A549 (cell line): ENCODE measurements around the gene KHDRBS2. TPM values are rescaled to one million over a fixed set of nuclear protein-coding genes. Genes with fewer than 3 reads are reported as not detected.

Experiments used
- ATAC-seq, 2 experiments: fragments of 200-7000 bp in 1 of 2; fragments of >200 bp in 1 of 2; cut with Nextera tagmentation in 1 of 2; cut with Tn5 transposase in 1 of 2; 3 replicates each; pipeline versions ENCODE4 v1.8.0 to v1.9.1; 2018 to 2020; ENCODE audit warnings: mild to moderate bottlenecking in 1 of 2, moderate library complexity in 1 of 2
- CTCF ChIA-PET: fragments of 300-600 bp; sonication (Branson Sonifier 250); formaldehyde crosslinking; extraction: SDS; loops from one replicate; lab custom pipeline; 2021; ENCODE audit warnings: antibody characterized with exemption, inconsistent platforms; lab: Yijun Ruan, JAX
- POLR2A ChIA-PET: fragments of 350-600 bp; formaldehyde crosslinking; extraction: SDS; loops from one replicate; lab custom pipeline; 2021; ENCODE audit warnings: antibody characterized with exemption, inconsistent platforms; lab: Yijun Ruan, JAX
- DNase-seq, 2 experiments: peaks; one replicate each; pipeline versions ENCODE4 v3.0.0 to v3.0.0-alpha.2; 2011 to 2016; ENCODE audit warnings: low read depth in 1 of 2, low spot score in 1 of 2
- FAIRE-seq: peaks from 2 replicates; lab custom pipeline; 2011; peaks lifted over from hg19 to GRCh38; lab: Jason Lieb, UNC
- H3K27ac ChIP-seq, 2 experiments: fragments of >200 bp; sonication (Bioruptor Twin); formaldehyde crosslinking; 3 replicates each; pipeline ENCODE4 v1.5.1; 2016 to 2017
- H3K4me1 ChIP-seq: fragments of >200 bp; sonication (Bioruptor Twin); formaldehyde crosslinking; 3 replicates; pipeline ENCODE4 v1.6.1; 2016
- H3K4me2 ChIP-seq: fragments of >200 bp; sonication (Bioruptor Twin); formaldehyde crosslinking; 3 replicates; pipeline ENCODE4 v1.6.1; 2016
- H3K4me3 ChIP-seq: fragments of >200 bp; sonication (Bioruptor Twin); formaldehyde crosslinking; 3 replicates; pipeline ENCODE4 v1.5.1; 2016
- H3K9me3 ChIP-seq: fragments of >200 bp; sonication (Bioruptor Twin); formaldehyde crosslinking; 3 replicates; pipeline ENCODE4 v1.6.1; 2016
- BHLHE40 ChIP-seq: IDR thresholded peaks from 2 replicates; pipeline ENCODE4 v1.6.1; 2012; ENCODE audit warnings: low read depth, low read length, inconsistent platforms
- CBX2 ChIP-seq: fragments of 200-600 bp; sonication (generic); IDR thresholded peaks from 2 replicates; pipeline ENCODE4 v1.6.1; 2016; ENCODE audit warnings: low read depth, mild to moderate bottlenecking, borderline replicate concordance
- EP300 ChIP-seq, 2 experiments: fragments of >200 bp; sonication (Bioruptor Twin); formaldehyde crosslinking; IDR thresholded peaks; 2 replicates in 1 of 2; 3 replicates in 1 of 2; pipeline ENCODE4 v1.6.1; 2016 to 2017
- FOSB ChIP-seq: fragments of 250-450 bp; sonication (Bioruptor Pico); IDR thresholded peaks from 2 replicates; pipeline ENCODE4 v1.5.0; 2020; ENCODE audit warnings: mild to moderate bottlenecking, moderate library complexity
- GATA3 ChIP-seq: IDR thresholded peaks from 2 replicates; pipeline ENCODE4 v1.6.1; 2012; ENCODE audit warnings: borderline replicate concordance
- HMGXB4 ChIP-seq: fragments of 250-450 bp; sonication (Bioruptor Pico); IDR thresholded peaks from 2 replicates; pipeline ENCODE4 v1.5.0; 2021; ENCODE audit warnings: mild to moderate bottlenecking, moderate library complexity, borderline replicate concordance
- HOXA7 ChIP-seq: fragments of 250-450 bp; sonication (Bioruptor Pico); IDR thresholded peaks from 2 replicates; pipeline ENCODE4 v1.5.0; 2020; ENCODE audit warnings: mild to moderate bottlenecking, moderate library complexity
- MAZ ChIP-seq: fragments of 150-350 bp; IDR thresholded peaks from 2 replicates; pipeline ENCODE4 v1.6.1; 2014; ENCODE audit warnings: antibody characterized with exemption, low read depth, low read length, borderline replicate concordance
- POLR2A ChIP-seq: IDR thresholded peaks from 2 replicates; pipeline ENCODE4 v1.6.1; 2012; ENCODE audit warnings: mild to moderate bottlenecking, low read length
- POLR2AphosphoS2 ChIP-seq: conservative IDR thresholded peaks from 2 replicates; pipeline ENCODE4 v1.6.1; 2012; ENCODE audit warnings: low read length, improper control_type of control experiment, inconsistent platforms
- RAD21 ChIP-seq, 2 experiments: fragments of >200 bp in 1 of 2; sonication (Bioruptor Twin) in 1 of 2; formaldehyde crosslinking in 1 of 2; IDR thresholded peaks in 1 of 2; conservative IDR thresholded peaks in 1 of 2; 2 replicates in 1 of 2; 3 replicates in 1 of 2; pipeline ENCODE4 v1.6.1; 2012 to 2018; ENCODE audit warnings: inconsistent platforms in 1 of 2
- RARB ChIP-seq: fragments of 250-450 bp; sonication (Bioruptor Pico); IDR thresholded peaks from 2 replicates; pipeline ENCODE4 v1.8.0; 2021; ENCODE audit warnings: mild to moderate bottlenecking, moderate library complexity
- REST ChIP-seq: fragments of 200-600 bp; sonication (generic); IDR thresholded peaks from 2 replicates; pipeline ENCODE4 v1.6.1; 2016; ENCODE audit warnings: antibody characterized with exemption, mild to moderate bottlenecking, moderate library complexity
- RFX5 ChIP-seq: fragments of 450-650 bp; IDR thresholded peaks from 2 replicates; pipeline ENCODE4 v1.7.1; 2014; ENCODE audit warnings: antibody characterized with exemption, mild to moderate bottlenecking, moderate library complexity
- RNF2 ChIP-seq: fragments of 200-600 bp; sonication (generic); IDR thresholded peaks from 2 replicates; pipeline ENCODE4 v1.6.1; 2016; ENCODE audit warnings: low read depth, mild to moderate bottlenecking, antibody characterized with exemption, moderate library complexity, borderline replicate concordance
- SREBF2 ChIP-seq: fragments of 450-650 bp; IDR thresholded peaks from 2 replicates; pipeline ENCODE4 v1.6.1; 2014; ENCODE audit warnings: mild to moderate bottlenecking, moderate library complexity
- TP53 ChIP-seq: fragments of 250-450 bp; sonication (Bioruptor Pico); IDR thresholded peaks from 2 replicates; pipeline ENCODE4 v1.5.0; 2021; ENCODE audit warnings: mild to moderate bottlenecking, moderate library complexity
- ZFP36 ChIP-seq: fragments of 450-650 bp; IDR thresholded peaks from 2 replicates; pipeline ENCODE4 v1.6.1; 2014; ENCODE audit warnings: borderline replicate concordance; ENCODE audit not compliant: partially characterized antibody
- WGBS: methylation state at CpG from one replicate; pipeline ENCODE4 v1.1.6; 2017; ENCODE audit errors: missing lambda C conversion rate; 5-methylcytosine and 5-hydroxymethylcytosine counted together
- polyA plus RNA-seq, 4 experiments: library from polyadenylated mRNA; depleted of rRNA in 3 of 4; stranded (reverse); fragments of >200 nt; fragmentation: RNase III in 1 of 4; extraction: RNeasy Plus Mini Kit Qiagen cat#74134 plus additional on column Dnase treatment in 1 of 4; gene quantifications; 2 replicates in 3 of 4; 3 replicates in 1 of 4; pipeline ENCODE4 v1.2.3, GENCODE V29; 2011 to 2017

Gene KHDRBS2
- polyA plus RNA-seq, 2 of the 4 experiments (the other 2 are of a cell fraction) = not detected

- WGBS = 25% methylated on average over 4 of the region's 6 CpGs
- no peak overlapping the region for H3K27ac ChIP-seq
- no peak overlapping the region for H3K4me2 ChIP-seq
- no peaks in the 10 kb centered on the region for H3K9me3 ChIP-seq
- H3K4me3 ChIP-seq = no peak overlapping the region
- DNase-seq (no peak), ATAC-seq (no peak), FAIRE-seq (no peak)
- H3K4me1 ChIP-seq = no peaks in the 10 kb centered on the region
- no peak for TF ChIP-seq HMGXB4 (CRISPR knock-in tag)
- no peak for TF ChIP-seq EP300 (IDR thresholded peaks at IDR 0.05)
- no peak for TF ChIP-seq POLR2AphosphoS2
- no peak for TF ChIP-seq RNF2
- TF ChIP-seq CBX2 = no peak
- TF ChIP-seq RFX5 = no peak
- no peak for TF ChIP-seq RARB (CRISPR knock-in tag)
- no peak for TF ChIP-seq ZFP36
- TF ChIP-seq MAZ = no peak
- no peak for TF ChIP-seq RAD21 (conservative IDR thresholded peaks at IDR 0.05 in 1 of 2, IDR thresholded peaks at IDR 0.05 in 1 of 2)
- POLR2A ChIA-PET = no interaction called here
- CTCF ChIA-PET = no interaction called here
These were observed 56.8 kb downstream of the KHDRBS2 start for GRCh38 chr6:62229231-62229630.

GRCh38 chr6:62217866-62218265 lies 68.2 kb downstream of the KHDRBS2 start:
- WGBS = 2% methylated on average over 4 of the region's 4 CpGs
- Histone ChIP-seq H3K27ac (no peak overlapping the region), H3K4me1 (no peaks in the 10 kb centered on the region), H3K9me3 (no peaks in the 10 kb centered on the region), H3K4me2 (no peak overlapping the region), H3K4me3 (no peak overlapping the region)
- CTCF ChIA-PET = no interaction called here
- ATAC-seq (no peak), FAIRE-seq (no peak), DNase-seq (no peak)
- POLR2A ChIA-PET = no interaction called here
- TF ChIP-seq BHLHE40 = no peak
- TF ChIP-seq GATA3 = no peak
- no peak for TF ChIP-seq HOXA7 (CRISPR knock-in tag)
- TF ChIP-seq FOSB (CRISPR knock-in tag) = no peak
- TF ChIP-seq REST = no peak
- TF ChIP-seq POLR2A = no peak

GRCh38 chr6:62202078-62202477 lies 83.9 kb downstream of the KHDRBS2 start:
- Histone ChIP-seq H3K4me2 (no peak overlapping the region), H3K4me3 (no peak overlapping the region), H3K9me3 (no peaks in the 10 kb centered on the region), H3K27ac (no peak overlapping the region), H3K4me1 (no peaks in the 10 kb centered on the region)
- WGBS = 0% methylated on average over 1 of the region's 1 CpG
- FAIRE-seq (no peak), ATAC-seq (no peak), DNase-seq (no peak)
- ChIA-PET POLR2A (no interaction called here), CTCF (no interaction called here)
- TF ChIP-seq TP53 (CRISPR knock-in tag) (no peak), SREBF2 (no peak)
